Stimulated activated naive CD8-positive, alpha-beta T cell treated with anti-CD3 and anti-CD28 coated beads, Interleukin-15, amount 100 ng/mL, for 72 hours (primary cell): ENCODE data around the gene DCDC2C.
A peak's percentile ranks its signal among the peaks of the same experiment; 100 is the strongest.
"Not testable (repeated sequence)": the region's sequence is repeated elsewhere in the genome, so short reads cannot be mapped to it uniquely, and the experiment has no call there.

Experiments used
- ATAC-seq: fragments of 150-1000 bp; cut with Tn5 transposase; 2 replicates; pipeline ENCODE4 v1.10.0; 2021; ENCODE audit warnings: mild to moderate bottlenecking, moderate library complexity
- DNase-seq, 2 donors: peaks; one replicate each; pipeline ENCODE4 v3.0.0; 2021 to 2022
- H3K27ac Mint-ChIP-seq, 2 donors: one replicate each; pipeline ENCODE4 v1.8.0; 2022; ENCODE audit warnings: mild to moderate bottlenecking in 2 of 2, mixed read lengths in 2 of 2, moderate library complexity in 2 of 2
- H3K27me3 Mint-ChIP-seq: one replicate; pipeline ENCODE4 v1.8.0; 2022; ENCODE audit warnings: mixed read lengths
- H3K4me1 Mint-ChIP-seq: one replicate; pipeline ENCODE4 v1.8.0; 2022; ENCODE audit warnings: mild to moderate bottlenecking, mixed read lengths
- H3K4me3 Mint-ChIP-seq, 2 donors: one replicate each; pipeline ENCODE4 v1.8.0; 2022; ENCODE audit warnings: mild to moderate bottlenecking in 2 of 2, mixed read lengths in 2 of 2, moderate library complexity in 1 of 2
- H3K9me3 Mint-ChIP-seq, 2 donors: one replicate each; pipeline ENCODE4 v1.8.0; 2022; ENCODE audit warnings: mixed read lengths in 2 of 2

Gene DCDC2C

GRCh38 chr2:3703236-3703756 is at the start of gene DCDC2C:
Gene DCDC2C, plus strand, starts transcription at chr2:3703575. Its CDS starts 177 bp downstream, at chr2:3703752.
- peak; percentile 43 for ATAC-seq
- peaks cover 5% of the 10 kb centered on the region for H3K4me1 Mint-ChIP-seq
- peaks cover 75% of the 10 kb centered on the region for H3K27me3 Mint-ChIP-seq
- DNase-seq = no peak
- peak within 1 kb of the TSS in 1 of 2 donors; percentile 21 for H3K27ac Mint-ChIP-seq
- H3K9me3 Mint-ChIP-seq = no peaks in the 10 kb centered on the region
- peak within 1 kb of the TSS in 1 of 2 donors; percentile 5 for H3K4me3 Mint-ChIP-seq

GRCh38 chr2:3654011-3654410 is 49.4 kb upstream of the DCDC2C start:
- H3K4me1 Mint-ChIP-seq = peaks cover 19% of the 10 kb centered on the region
- no peaks in the 10 kb centered on the region for H3K27me3 Mint-ChIP-seq
- no peak for ATAC-seq
- H3K4me3 Mint-ChIP-seq = no peak overlapping the region
- H3K9me3 Mint-ChIP-seq = no peaks in the 10 kb centered on the region
- DNase-seq = no peak
- H3K27ac Mint-ChIP-seq = no peak overlapping the region

GRCh38 chr2:3654531-3655225 is 48.7 kb upstream of the DCDC2C start:
- Mint-ChIP-seq H3K9me3 (no peaks in the 10 kb centered on the region), H3K27me3 (no peaks in the 10 kb centered on the region), H3K4me1 (peaks cover 22% of the 10 kb centered on the region), H3K27ac (no peak overlapping the region), H3K4me3 (no peak overlapping the region)
- DNase-seq (no peak), ATAC-seq (no peak)

GRCh38 chr2:3655871-3656761 is 47.3 kb upstream of the DCDC2C start:
- no peak overlapping the region for H3K27ac Mint-ChIP-seq
- no peaks in the 10 kb centered on the region for H3K9me3 Mint-ChIP-seq
- H3K27me3 Mint-ChIP-seq = no peaks in the 10 kb centered on the region
- H3K4me1 Mint-ChIP-seq = peaks cover 24% of the 10 kb centered on the region
- H3K4me3 Mint-ChIP-seq = no peak overlapping the region
- no peak for ATAC-seq
- DNase-seq = no peak

GRCh38 chr2:3656762-3657721 is 46.3 kb upstream of the DCDC2C start:
- peaks cover 14% of the 10 kb centered on the region for H3K4me1 Mint-ChIP-seq
- H3K4me3 Mint-ChIP-seq = no peak overlapping the region
- no peaks in the 10 kb centered on the region for H3K27me3 Mint-ChIP-seq
- no peak overlapping the region for H3K27ac Mint-ChIP-seq
- H3K9me3 Mint-ChIP-seq = no peaks in the 10 kb centered on the region
- no peak for ATAC-seq
- DNase-seq = no peak

GRCh38 chr2:3657881-3658280 is 45.5 kb upstream of the DCDC2C start, which contains the start of gene ALLC:
Gene ALLC, plus strand, starts transcription at chr2:3658200. Its CDS starts 12,958 bp downstream, at chr2:3671158.
- Mint-ChIP-seq H3K9me3 (no peaks in the 10 kb centered on the region), H3K27me3 (no peaks in the 10 kb centered on the region), H3K4me3 (no peak within 1 kb of the TSS), H3K4me1 (peaks cover 10% of the 10 kb centered on the region), H3K27ac (no peak within 1 kb of the TSS)
- DNase-seq = no peak
- no peak for ATAC-seq

- Mint-ChIP-seq H3K27me3 (no peaks in the 10 kb centered on the region), H3K4me3 (no peak overlapping the region), H3K27ac (no peak overlapping the region), H3K9me3 (no peaks in the 10 kb centered on the region), H3K4me1 (peaks cover 10% of the 10 kb centered on the region)
- DNase-seq = no peak
- no peak for ATAC-seq
Observed at GRCh38 chr2:3659447-3660432, 43.6 kb upstream of the DCDC2C start.

- not testable (repeated sequence) for H3K9me3 Mint-ChIP-seq, DNase-seq, H3K4me3 Mint-ChIP-seq, H3K27me3 Mint-ChIP-seq, ATAC-seq, H3K27ac Mint-ChIP-seq
- H3K4me1 Mint-ChIP-seq = peaks cover 10% of the 10 kb centered on the region
Observed at GRCh38 chr2:3660640-3661039, 42.7 kb upstream of the DCDC2C start.

GRCh38 chr2:3661149-3661660 is 42.2 kb upstream of the DCDC2C start:
- Mint-ChIP-seq H3K4me1 (peaks cover 10% of the 10 kb centered on the region), H3K27ac (no peak overlapping the region), H3K9me3 (no peaks in the 10 kb centered on the region)

GRCh38 chr2:3662239-3662638 is 41.1 kb upstream of the DCDC2C start:
- no peak overlapping the region for H3K27ac Mint-ChIP-seq
- ATAC-seq = no peak

More at GRCh38 chr2:3661149-3661660, 42.2 kb upstream of the DCDC2C start:
- no peak for ATAC-seq
- Mint-ChIP-seq H3K4me3 (no peak overlapping the region), H3K27me3 (peaks cover 5% of the 10 kb centered on the region)
- DNase-seq = no peak

GRCh38 chr2:3664118-3664517 is 39.3 kb upstream of the DCDC2C start:
- Mint-ChIP-seq H3K4me3 (no peak overlapping the region), H3K27ac (no peak overlapping the region), H3K4me1 (peaks cover 10% of the 10 kb centered on the region), H3K9me3 (no peaks in the 10 kb centered on the region), H3K27me3 (peaks cover 15% of the 10 kb centered on the region)
- DNase-seq (no peak), ATAC-seq (no peak)

More at GRCh38 chr2:3662239-3662638, 41.1 kb upstream of the DCDC2C start:
- Mint-ChIP-seq H3K27me3 (peaks cover 15% of the 10 kb centered on the region), H3K4me1 (peaks cover 10% of the 10 kb centered on the region), H3K4me3 (no peak overlapping the region), H3K9me3 (no peaks in the 10 kb centered on the region)
- no peak for DNase-seq

GRCh38 chr2:3664925-3665324 is 38.5 kb upstream of the DCDC2C start:
- Mint-ChIP-seq H3K9me3 (no peaks in the 10 kb centered on the region), H3K27ac (no peak overlapping the region), H3K27me3 (peaks cover 15% of the 10 kb centered on the region)

GRCh38 chr2:3665886-3666612 is 37.3 kb upstream of the DCDC2C start:
- DNase-seq = no peak
- no peak for ATAC-seq
- H3K4me3 Mint-ChIP-seq = no peak overlapping the region
- peaks cover 15% of the 10 kb centered on the region for H3K27me3 Mint-ChIP-seq
- no peaks in the 10 kb centered on the region for H3K9me3 Mint-ChIP-seq
- H3K4me1 Mint-ChIP-seq = no peaks in the 10 kb centered on the region
- no peak overlapping the region for H3K27ac Mint-ChIP-seq

More at GRCh38 chr2:3664925-3665324, 38.5 kb upstream of the DCDC2C start:
- H3K4me3 Mint-ChIP-seq = no peak overlapping the region
- ATAC-seq (no peak), DNase-seq (no peak)
- H3K4me1 Mint-ChIP-seq = peaks cover 5% of the 10 kb centered on the region
